Measurements from ENCODE around the gene RCOR3. TPM values are rescaled to one million over a fixed set of nuclear protein-coding genes. Genes with fewer than 3 reads are reported as not detected.

The RCOR3 gene
- total and polyA plus RNA-seq, 2 of the 8 experiments (the other 6 are each of a cell fraction or from before 2014, with no cell fraction given): 21.4 to 36.3 TPM

GRCh38 chr1:211333906-211334305 is 74.7 kb downstream of the RCOR3 start:
- Histone ChIP-seq H4K5ac (ENCODE audit: insufficient read length, low read depth, low read length) (no peak overlapping the region), H2BK5ac (ENCODE audit: low read depth, low read length) (no peak overlapping the region), H3K4me3 (ENCODE audit: extremely low read depth in 1 of 4, insufficient read depth in 2 of 4, low read depth in 3 of 4, low read length in 4 of 4) (no peak overlapping the region), H2BK12ac (ENCODE audit: low read depth, low read length) (no peak overlapping the region), H3K23ac (ENCODE audit: insufficient read length) (no peak overlapping the region), H3K27me3 (replicated peaks in 1 of 4; ENCODE audit: control insufficient read depth in 3 of 4, extremely low read depth in 1 of 4, insufficient read depth in 3 of 4, low read length in 3 of 4) (no peaks in the 10 kb centered on the region; a peak in 2 of 7 replicates), H3K14ac (ENCODE audit: insufficient read length) (no peak overlapping the region), H3K18ac (ENCODE audit: extremely low read depth, low read length) (no peak overlapping the region), H3K9ac (replicated peaks in 1 of 4; ENCODE audit: extremely low read depth in 1 of 4, low read depth in 3 of 4, low read length in 3 of 4) (no peak overlapping the region), H3K4ac (replicated peaks; ENCODE audit: insufficient read length, low read depth, low read length) (no peak overlapping the region), H3K4me1 (replicated peaks in 1 of 4; ENCODE audit: control insufficient read depth in 3 of 4, insufficient read depth in 4 of 4, low read length in 3 of 4) (peaks cover 11 to 21% (median 17%) of the 10 kb centered on the region in 4 experiments), H2AFZ (ENCODE audit: low read length) (no peak overlapping the region), H3K23me2 (ENCODE audit: low read depth, low read length) (no peaks in the 10 kb centered on the region), H4K91ac (replicated peaks; ENCODE audit: insufficient read length, low read length) (no peak overlapping the region), H4K20me1 (replicated peaks in 1 of 2; ENCODE audit: control insufficient read depth in 1 of 2, insufficient read depth in 2 of 2, low read length in 2 of 2) (peaks cover 0 to 10% of the 10 kb centered on the region in 2 experiments), H3K27ac (ENCODE audit: low read depth, low read length) (no peak overlapping the region), H2AK5ac (ENCODE audit: low read depth, low read length) (no peak overlapping the region), H3K9me3 (ENCODE audit: insufficient read depth in 2 of 2, low read depth in 1 of 2, low read length in 1 of 2) (no peaks in the 10 kb centered on the region), H4K8ac (ENCODE audit: extremely low read depth, insufficient read depth, low read length) (no peak overlapping the region), H3K56ac (replicated peaks; ENCODE audit: insufficient read length, low read depth, low read length) (no peak overlapping the region), H3K79me1 (ENCODE audit: low read depth, low read length) (peaks cover 11% of the 10 kb centered on the region), H2BK15ac (ENCODE audit: low read length) (no peak overlapping the region), H3K79me2 (ENCODE audit: control insufficient read depth in 1 of 2, insufficient read depth in 2 of 2, low read length in 2 of 2) (peaks cover 0 to 81% of the 10 kb centered on the region in 2 experiments; a peak in 2 of 4 replicates), H3K4me2 (ENCODE audit: insufficient read depth in 1 of 2, low read depth in 2 of 2, low read length in 2 of 2) (no peak overlapping the region), H2BK120ac (replicated peaks; ENCODE audit: low read depth, low read length) (no peak overlapping the region), H2BK20ac (ENCODE audit: low read length) (no peak overlapping the region), H3K36me3 (ENCODE audit: control insufficient read depth in 2 of 4, insufficient read depth in 4 of 4, low read length in 3 of 4) (no peaks in the 10 kb centered on the region)
- 74% methylated on average over 1 of the region's 1 CpG; no CpG with 5 or more reads in 1 of the 2 experiments for WGBS, 2 experiments (ENCODE audit: extremely low coverage in 1 of 2, insufficient coverage in 1 of 2, insufficient read length in 1 of 2, insufficient replicate concordance in 2 of 2, low coverage in 1 of 2, low lambda C conversion rate in 2 of 2, missing lambda C conversion rate in 1 of 2)
- POLR2A ChIA-PET (ENCODE audit: partially characterized antibody): no interaction called here
- CTCF ChIA-PET (ENCODE audit: partially characterized antibody): no interaction called here
- DNase-seq (ENCODE audit: low read depth in 1 of 2, low spot score in 2 of 2) (peak in 1 of 2 experiments; percentile 24), FAIRE-seq (no peak)
- TF ChIP-seq SIX5 (IDR thresholded peaks at IDR 0.05; ENCODE audit: low read depth, low read length) (no peak), RFX5 (IDR thresholded peaks at IDR 0.05; ENCODE audit: borderline replicate concordance, low read depth, low read length) (no peak), POLR2A (IDR thresholded peaks at IDR 0.05; ENCODE audit: control extremely low read depth in 1 of 2, low read depth in 2 of 2, low read length in 2 of 2) (no peak), RAD21 (IDR thresholded peaks at IDR 0.05 in 1 of 2, conservative IDR thresholded peaks at IDR 0.05 in 1 of 2; ENCODE audit: low read depth in 2 of 2, low read length in 2 of 2) (no peak), SIN3A (conservative IDR thresholded peaks at IDR 0.05 in 1 of 2, IDR thresholded peaks at IDR 0.05 in 1 of 2; ENCODE audit: low read depth in 1 of 2, low read length in 2 of 2) (no peak), POLR2AphosphoS5 (IDR thresholded peaks at IDR 0.05; ENCODE audit: low read depth, low read length) (no peak), CBX5 (IDR thresholded peaks at IDR 0.05; ENCODE audit: low read depth, low read length) (no peak), SUZ12 (IDR thresholded peaks at IDR 0.05; ENCODE audit: low read length) (no peak), MAFK (IDR thresholded peaks at IDR 0.05; ENCODE audit: low read depth, low read length) (no peak), TAF7 (optimal IDR thresholded peaks at IDR 0.05; ENCODE audit: borderline replicate concordance, low read depth, low read length) (no peak), TEAD4 (IDR thresholded peaks at IDR 0.05; ENCODE audit: low read depth, low read length) (no peak), GABPA (IDR thresholded peaks at IDR 0.05; ENCODE audit: borderline replicate concordance, insufficient read depth, low read length) (no peak), CHD2 (IDR thresholded peaks at IDR 0.05; ENCODE audit: low read length) (no peak), FOSL1 (IDR thresholded peaks at IDR 0.05; ENCODE audit: insufficient read depth, low read depth, low read length) (no peak)
